ENCODE results near the gene ZIC5.
"Not testable (repeated sequence)": the region's sequence is repeated elsewhere in the genome, so short reads cannot be mapped to it uniquely, and the experiment has no call there.

Gene ZIC5

DNA sequence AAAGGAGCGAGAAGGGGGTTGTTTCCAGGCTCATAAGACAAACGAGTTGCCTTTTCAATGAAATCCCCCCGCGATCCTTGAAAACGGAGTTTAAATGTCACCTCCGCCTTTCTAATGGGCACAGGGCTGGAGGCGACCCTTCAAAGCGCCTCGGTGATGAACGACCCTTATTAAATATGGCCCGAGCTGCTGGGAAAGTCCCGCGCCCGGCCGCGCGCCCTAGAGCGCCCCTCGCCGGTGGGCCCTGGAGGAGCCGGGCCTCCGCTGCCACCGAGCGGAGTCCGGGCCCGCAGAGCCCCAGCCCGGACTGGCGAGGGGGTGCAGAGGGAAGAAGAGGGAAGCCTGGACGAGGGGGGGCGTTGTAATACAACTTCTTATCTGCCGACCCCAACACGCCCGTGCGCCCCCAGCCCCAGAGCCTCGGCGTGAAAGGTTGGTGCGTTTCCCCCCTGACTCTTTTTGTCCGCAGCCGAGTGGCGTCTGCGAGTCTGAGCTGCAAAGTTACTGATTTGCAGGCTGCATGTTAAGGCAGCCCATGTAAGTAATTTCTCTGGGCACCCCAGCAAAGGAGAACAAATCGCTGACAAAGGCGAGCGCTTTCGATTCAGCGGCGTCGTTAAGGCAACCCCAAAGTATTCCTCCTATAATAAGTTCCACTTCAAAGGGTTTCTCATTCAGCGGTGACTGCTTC, 11.9 kb downstream of the ZIC5 start:
- no peak for DNase-seq

DNA sequence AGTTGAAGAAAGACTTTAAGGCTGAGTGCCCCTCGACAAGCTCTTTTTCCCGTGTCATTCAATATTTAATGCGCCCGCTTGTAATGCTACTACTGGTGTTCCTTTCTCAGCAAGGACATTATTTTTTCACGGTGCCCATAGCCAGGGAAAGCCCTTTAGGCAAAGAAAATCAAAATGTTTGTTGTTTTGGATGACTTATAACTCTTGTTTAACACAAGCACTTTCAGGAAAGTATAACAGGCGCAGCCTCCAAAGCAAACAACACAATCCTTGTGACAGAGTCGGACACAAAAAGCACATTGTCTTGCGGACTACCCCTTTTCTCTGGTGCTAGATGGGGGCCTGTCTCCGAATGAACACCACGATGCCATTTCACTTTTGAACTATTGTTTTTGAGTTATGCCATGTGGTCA, 12.4 kb downstream of the ZIC5 start:
- no peak for DNase-seq

DNA sequence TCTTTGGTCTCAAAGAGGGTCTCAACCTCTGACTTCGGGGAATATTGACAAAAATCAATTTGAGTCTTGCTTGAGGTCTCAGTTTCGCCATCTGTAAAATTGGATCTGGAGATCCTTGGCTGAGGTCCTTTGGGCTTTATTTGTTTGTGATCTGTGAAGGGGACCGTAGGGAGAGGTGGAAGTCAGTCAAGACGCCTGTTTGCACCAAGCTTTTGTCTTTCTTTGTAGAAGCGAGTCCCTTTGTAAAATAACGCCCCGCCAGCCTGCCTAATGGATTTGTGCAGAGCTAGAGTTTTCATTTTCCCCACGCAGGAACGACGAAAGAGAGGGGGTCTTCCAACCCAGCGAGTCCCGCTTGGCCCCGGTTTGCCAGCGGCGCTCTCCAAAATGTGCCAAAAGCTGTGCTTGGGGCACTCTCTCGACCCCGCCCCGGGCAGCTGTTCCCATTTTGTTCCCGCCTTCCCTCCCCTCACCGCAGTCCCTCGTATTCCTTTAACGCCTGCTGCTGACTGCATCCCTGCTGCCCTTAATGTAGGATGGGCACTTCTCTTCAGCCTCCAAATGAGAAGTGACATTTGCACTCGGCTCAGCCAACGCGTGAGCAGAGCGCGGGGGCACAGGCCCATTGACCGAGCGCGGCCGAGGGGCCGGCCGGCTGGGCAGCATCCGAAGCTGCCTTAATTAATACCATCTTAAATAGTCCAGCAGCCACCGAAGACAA, 13.0 kb downstream of the ZIC5 start:
- no peak for DNase-seq

DNA sequence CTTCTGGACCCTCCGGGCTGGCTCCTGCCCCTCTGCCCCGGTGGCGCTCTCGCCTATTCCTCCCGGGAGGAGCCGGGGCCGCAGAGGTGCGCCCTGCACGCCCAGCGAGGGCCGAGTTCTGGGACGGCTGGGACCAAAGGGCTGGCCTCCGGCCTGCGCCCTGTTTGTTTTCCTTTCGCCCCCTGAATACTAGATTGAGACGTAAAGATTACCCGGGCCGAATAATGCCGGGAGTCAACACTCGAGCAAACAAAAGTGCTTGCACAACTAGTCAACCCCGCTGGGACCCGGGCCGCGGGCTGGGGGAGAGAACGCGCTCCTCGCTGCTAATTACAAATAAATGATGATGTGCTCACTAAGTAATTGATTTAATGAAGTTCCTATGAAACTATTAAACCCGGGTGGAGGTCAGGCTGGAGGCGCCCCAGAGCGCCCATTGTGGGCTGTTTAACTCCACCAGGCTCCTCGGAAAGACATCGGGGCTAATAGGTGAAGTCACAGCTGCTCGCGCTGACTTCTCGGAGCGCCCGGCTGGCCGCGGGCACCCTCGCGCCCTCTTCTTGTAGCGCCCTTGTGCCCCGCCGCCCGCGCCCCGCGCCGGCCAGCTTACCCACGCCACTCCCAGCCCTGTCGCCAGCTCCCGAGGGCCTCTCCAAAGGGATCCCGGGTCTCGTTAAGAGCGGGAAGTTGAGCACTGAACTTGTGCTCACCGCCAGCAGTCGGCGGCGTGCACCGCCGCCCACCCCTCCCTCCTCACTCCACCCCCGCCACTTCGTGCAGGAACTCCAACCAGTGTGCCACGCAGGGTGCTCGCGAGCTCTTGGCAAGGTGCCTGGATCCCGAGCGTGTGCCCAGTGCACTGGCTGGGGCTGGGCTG, 14.9 kb downstream of the ZIC5 start:
- DNase-seq: no peak

DNA sequence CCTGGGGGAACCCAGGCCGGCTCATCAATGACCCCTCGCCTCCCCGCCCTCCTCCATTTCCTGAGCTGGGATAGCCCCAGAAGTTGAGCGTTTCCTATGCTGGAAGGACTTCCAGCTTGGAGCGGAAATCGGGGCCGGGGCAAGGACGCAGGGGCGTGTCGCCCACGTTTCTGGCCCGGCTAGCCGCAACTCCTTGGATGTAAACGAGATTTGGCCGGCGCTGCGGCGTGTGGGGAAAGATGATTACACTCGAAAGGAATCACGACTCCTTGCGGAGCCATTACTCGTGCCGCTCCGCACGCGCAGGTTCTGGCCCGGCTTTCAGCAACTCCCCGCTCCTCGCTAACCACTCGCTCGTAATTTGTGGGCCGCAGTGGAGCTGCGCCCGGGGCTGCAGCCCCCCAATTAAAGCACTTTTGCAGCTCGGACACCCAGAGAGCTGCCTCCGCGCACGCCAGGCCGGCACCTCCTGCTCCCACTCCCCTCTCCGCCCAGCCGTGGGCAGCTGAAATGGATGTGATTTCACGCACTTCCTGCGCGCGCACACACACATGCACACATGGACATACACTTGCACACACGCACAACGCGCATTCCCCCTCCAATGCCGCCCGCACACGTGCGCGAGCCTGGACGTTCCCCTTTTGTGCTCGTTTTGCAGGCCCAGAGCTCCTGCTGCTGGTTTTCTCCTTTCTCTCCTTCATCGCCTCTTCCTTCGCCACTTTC, 15.7 kb downstream of the ZIC5 start:
- DNase-seq: no peak

DNA sequence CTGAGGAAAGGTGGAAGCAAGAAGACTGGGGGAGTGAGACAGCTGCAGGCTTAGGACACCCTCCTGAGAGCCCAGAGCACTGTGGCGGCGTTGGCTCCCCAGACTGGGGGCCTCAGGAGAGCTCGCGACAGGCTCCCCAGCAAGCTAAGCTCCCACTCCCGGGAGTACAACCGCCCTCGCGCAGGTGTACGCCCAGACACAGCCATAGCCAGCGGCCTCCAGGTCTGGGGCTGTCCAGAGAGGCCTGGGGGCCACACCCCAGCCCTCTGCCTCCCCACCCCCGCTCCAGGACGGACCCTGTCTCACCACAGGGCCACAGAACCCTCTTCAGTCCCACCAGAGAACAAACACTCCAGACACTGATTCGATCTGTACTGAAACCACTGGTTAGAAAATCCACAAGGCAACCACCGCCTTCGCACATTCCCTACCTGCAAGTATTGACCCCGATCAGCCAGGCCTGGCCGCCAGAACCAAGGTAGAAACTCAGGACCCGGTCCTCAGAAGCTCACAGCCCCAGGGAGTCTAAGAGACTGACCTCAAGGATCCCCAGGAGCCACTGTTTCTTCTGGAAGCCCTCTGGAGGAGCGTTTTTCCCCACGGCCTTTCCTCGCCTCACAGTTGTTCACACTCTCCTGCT, 16.3 kb downstream of the ZIC5 start:
- DNase-seq: no peak

DNA sequence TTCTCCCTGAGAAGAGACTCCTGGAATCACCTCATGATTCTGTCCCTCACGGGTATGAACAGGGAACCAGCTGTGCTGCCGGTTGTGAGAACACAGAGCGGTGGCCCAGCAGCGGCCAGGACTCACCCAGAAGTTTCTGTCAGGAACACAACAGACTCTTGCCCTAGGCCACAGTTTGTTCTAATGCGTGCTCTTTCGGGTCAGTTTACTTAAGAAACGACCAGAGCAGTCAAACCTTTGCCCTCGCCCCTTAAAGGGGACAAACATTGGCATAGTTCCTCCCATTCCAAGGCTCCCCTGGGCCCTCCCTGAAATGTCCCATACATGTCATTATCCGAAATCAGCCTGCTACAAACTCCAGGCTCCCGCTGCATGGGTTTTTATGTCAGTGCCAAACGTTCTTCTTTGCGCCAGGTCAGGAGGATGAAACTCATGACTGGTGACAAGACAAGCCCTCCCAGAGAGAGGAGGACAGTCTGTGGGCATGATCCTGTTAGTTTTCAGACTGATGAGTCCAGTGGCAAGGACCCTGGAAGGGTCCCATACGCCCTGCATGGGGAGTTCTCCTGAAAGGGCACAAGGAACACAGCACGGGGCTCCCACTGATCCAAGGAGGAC, 18.3 kb downstream of the ZIC5 start:
- DNase-seq: no peak

DNA sequence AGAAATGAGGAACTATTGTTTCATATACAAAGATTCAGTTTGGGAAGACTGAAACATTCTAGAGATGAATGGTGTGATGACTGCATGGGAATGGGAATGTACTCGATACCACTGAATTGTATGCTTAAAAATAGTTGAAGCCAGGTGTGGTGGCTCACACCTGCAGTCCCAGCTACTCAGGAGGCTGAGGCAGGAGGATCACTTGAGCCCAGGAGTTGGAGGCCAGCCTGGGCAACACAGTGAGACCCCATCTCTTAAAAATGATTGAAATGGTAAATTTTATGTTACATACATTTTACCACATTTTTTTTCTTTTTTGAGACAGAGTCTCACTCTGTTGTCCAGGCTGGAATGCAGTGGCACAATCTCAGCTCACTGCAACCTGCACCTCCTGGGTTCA, 19.9 kb downstream of the ZIC5 start:
- not testable (repeated sequence) for DNase-seq

DNA sequence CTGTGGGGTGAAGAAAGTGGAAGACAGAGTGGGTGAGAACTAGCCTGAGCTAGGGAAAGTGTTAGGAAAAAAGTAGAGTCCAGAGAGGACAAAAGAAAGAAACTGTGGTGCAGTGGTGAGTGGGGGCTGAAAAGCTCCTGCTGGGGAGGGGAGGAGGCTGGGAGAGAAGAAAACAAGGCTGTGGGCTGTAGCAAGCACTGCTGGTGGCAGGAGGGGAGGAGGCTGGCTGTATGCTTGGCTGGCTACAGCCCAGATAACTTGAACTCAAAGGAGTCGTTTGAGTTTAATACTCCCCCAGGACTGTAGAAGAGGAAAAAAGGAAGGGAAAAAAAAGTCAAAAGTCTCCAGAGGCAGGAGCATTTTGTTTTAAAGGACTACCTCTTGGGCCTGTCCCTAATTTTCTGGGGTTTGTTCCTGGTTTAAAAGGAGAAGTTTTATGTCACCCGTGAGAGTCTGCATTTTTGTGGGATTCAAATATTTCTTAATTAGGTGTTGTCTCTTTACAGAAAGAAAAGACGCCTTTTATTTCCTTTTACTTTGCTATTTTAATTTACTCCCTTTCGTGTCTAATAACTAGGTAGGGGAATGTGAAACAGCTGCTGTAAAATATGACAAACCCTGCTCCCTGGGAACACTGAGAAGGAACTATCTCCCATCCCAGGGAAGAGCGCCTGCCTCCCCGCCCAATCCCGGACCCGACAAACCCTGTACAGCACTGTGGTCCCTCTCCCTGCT, 21.7 kb downstream of the ZIC5 start:
- no peak for DNase-seq

DNA sequence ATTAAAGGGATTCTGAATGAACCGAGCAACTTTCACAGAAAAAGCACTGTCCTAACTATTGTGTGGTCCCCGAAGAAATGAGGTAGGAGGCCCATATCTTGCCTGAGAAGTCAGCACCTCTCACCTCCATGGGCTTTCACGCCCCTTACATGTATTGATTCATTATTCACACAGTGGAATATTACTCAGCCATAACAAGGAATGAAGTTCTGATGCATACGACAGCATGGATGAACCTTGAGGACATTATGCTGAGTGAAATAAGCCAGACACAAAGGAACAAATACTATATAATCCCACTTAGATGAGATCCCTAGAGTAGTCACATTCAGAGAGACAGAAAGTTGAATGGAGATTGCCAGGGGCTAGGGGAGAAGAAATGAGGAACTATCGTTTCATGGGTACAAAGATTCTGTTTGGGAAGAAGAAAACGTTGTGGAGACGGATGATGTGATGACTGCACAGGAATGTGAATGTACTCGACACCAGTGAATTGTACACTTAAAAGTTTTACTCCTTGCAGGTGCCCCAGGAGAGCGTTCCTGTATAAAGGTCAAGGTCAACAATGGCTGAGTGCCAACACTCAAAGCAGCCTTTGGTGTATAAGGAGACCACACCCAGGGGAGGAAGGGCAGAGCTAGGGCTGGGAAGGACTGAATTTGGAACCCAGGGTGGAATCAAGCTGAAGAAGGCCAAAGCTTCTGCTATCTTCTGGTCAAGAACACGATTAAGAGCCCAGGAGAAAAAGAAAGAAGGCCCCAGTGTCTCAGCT, 22.5 kb downstream of the ZIC5 start:
- DNase-seq: no peak

DNA sequence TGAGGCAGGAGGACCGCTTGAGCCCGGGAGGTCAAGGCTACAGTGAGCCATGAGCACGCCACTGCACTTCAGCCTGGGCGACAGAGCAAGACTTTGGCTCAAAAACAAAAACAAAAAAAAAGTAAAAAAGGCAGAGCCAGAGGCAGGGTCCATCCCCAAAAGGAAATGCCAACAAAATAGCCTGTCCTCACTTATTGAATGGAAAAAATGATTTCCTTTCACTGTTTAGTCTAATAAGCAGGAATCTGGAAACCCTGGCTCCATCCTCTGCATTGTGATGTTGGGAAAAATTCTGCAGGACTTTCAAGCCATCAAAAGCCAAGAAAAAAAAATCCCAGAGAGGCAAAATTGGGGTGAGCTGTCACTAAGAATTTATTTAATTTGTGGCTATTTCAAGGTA, 23.2 kb downstream of the ZIC5 start:
- DNase-seq: no peak

DNA sequence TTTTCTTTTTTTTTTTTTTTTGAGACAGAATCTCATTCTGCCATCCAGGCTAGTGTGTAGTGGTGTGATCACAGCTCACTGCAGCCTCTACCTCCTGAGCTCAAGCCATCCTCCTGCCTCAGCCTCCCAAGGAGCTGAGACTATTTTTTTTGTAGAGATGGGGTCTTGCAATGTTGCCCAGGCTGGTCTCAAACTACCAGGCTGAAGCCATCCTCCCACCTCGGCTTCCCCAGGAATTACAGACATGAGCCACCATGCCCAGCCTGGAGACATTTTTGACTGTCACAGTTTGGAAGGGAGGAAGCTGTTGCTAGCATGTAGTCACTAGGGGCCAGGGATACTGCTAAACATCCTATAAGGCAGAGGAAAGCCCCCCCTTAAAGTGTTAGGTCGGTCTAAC, 23.9 kb downstream of the ZIC5 start:
- DNase-seq: no peak

DNA sequence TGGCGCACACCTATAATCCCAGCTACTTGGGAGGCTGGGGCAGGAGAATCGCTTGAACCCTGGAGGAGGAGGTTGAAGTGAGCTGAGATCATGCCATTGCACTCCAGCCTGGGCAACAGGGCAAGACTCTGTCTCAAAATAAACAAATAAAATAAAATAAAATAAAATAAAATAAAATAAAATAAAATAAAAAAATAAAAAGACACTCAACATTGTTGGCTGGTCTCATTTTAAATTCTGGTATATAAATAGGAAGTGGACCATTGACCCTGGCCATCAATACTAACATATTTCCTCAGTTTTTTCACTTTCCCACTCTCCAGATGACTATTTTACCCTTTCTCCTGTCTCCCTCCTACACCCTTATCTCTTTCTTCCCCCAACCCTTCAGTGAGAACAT, 26.1 kb downstream of the ZIC5 start:
- DNase-seq: not testable (repeated sequence)

DNA sequence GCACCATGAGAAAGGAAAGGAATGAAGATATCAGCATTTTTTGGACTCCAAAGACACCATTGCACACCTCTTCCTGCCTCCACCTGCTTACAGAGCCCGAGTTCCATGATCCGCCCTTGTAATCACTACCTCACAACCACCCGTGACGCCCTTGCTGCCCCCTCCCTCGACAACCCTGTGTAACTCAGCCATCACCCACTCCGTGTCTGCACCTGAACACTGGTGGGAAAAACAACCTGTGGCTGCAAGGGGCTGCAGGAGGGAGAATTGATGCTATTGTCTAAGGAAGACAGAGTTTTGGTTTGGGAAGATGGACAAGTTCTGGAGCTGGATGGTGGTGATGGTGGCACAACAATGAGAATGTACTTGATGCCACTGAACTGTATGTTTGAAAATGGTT, 27.0 kb downstream of the ZIC5 start:
- no peak for DNase-seq

DNA sequence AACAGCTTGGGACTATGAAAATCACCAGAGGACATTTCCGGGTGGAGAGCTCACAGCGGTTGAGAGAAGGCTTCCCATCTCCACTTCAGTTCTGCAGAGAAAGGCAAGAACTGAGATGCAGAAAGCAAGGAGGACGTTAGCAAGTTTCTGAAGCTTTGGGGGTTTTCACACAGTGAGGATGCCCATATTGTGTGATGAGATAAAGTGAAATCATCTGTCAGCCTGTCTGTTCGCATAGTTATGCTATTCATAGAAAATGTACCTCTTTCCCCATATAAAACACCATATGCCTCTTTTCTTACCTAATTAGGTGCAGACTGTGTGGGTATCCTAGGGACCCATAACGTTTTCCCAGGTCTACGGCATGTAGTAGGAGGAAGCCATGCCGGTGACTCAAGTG, 27.5 kb downstream of the ZIC5 start:
- no peak for DNase-seq

DNA sequence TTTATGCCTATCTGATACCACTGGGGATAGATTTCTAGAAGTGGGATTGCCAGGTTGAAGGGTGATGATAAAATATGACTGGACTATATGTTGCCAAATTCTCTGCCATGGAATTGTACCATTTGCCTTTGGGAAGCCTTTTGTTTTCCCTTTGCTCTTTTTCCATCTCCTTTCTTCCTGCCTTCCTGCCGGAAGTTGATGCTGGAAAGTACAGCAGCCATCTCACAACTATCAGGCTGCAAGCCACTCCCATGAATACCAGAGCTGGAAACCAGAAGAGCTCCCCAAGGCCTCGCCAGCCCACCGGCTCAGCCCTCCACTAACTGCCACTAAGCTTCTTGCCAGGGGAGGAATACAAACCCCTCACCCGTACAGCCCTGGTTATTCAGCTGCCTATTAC, 29.7 kb downstream of the ZIC5 start:
- DNase-seq: no peak

DNA sequence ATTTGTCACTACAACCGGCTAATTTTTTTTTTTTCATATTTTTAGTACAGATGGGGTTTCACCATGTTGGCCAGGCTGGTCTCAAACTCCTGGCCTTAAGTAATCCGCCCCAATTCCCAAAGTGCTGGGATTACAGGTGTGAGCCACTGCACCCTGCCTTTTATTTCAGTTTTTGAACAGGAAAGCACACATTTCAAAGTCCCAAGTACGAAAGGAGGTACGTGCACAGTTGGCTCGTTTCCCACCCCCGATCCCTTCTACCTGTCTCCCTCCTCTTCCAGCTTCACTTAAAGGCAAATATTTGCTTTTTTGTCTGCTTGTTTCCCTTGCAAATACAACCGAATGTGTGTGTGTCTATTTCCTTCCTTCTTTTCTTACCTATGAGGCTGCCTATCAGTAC, 30.5 kb downstream of the ZIC5 start:
- DNase-seq: no peak

DNA sequence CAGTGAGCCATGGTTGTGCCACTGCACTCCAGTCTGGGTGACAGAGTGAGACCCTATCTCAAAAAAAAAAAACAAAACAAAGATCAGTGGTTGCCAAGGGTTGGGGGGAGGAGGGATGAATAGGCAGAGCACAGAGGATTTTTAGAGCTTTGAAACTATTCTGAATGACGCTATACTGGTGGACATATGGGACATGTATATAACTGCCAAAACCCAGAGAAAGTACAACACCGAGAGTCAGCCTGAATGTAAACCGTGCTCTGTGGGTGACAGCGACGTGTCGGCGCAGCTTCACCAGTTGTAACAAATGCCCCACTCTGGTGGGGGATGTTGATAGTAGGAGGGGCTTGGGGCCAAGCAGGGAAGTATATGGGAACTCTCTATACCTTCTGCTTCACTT, 32.9 kb downstream of the ZIC5 start:
- no peak for DNase-seq

DNA sequence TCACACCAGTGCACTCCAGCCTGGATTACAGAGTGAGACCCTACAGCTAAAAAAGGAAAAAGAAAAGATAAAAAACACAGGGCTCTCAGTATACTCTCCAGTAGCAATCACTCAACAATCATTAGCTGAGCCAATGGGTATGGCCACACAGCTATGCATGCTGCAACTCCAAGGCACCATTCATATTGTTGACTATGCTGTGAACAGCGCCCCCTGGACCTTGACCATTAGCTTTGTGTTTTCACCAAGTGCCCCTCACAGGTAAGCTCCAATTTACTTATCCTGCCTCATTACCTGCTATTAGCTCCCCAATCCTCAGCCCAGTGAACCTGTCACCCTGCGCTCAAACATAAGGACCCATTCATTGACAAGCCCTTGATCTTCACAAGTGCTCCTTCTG, 35.8 kb downstream of the ZIC5 start:
- no peak for DNase-seq

DNA sequence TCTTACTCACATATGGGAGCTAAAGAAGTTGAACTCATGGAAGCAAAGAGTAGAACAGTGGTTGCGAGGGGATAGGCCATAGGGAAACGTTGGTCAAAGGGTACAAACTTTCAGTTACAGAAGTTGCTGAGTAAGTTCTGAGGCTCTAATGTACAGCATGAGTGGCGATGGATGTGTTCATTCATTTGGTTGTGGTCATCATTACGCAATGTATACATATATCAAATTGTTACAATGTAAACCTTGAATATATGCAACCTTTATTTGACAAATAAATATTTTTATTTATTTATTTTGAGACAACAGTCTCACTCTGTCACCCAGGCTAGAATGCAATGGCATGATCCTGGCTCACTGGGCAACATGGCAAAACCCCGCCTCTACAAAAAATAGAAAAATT, 38.7 kb downstream of the ZIC5 start:
- DNase-seq: no peak

DNA sequence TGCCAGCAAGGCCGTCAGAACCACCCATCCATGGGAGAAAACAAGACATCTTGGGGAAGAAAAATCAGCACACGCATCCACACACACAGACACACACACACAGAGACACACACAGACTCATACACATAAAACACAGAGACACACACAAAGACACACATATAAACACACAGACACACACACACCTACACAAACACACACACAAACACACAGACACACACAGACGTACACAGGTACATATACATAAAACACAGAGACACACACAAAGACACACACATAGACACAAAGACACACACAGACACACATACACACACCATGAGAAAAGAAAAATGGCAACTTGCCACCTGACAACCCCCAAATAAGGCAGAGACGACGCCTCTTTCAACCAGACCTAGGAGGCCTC, 40.6 kb downstream of the ZIC5 start:
- no peak for DNase-seq
